ENCODE measurements around the gene SORCS2.

The SORCS2 gene

GRCh38 chr4:7472442-7473013 lies 280.2 kb downstream of the SORCS2 start:
- TF ChIP-seq, protein P1, sequence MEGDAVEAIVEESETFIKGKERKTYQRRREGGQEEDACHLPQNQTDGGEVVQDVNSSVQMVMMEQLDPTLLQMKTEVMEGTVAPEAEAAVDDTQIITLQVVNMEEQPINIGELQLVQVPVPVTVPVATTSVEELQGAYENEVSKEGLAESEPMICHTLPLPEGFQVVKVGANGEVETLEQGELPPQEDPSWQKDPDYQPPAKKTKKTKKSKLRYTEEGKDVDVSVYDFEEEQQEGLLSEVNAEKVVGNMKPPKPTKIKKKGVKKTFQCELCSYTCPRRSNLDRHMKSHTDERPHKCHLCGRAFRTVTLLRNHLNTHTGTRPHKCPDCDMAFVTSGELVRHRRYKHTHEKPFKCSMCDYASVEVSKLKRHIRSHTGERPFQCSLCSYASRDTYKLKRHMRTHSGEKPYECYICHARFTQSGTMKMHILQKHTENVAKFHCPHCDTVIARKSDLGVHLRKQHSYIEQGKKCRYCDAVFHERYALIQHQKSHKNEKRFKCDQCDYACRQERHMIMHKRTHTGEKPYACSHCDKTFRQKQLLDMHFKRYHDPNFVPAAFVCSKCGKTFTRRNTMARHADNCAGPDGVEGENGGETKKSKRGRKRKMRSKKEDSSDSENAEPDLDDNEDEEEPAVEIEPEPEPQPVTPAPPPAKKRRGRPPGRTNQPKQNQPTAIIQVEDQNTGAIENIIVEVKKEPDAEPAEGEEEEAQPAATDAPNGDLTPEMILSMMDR (IDR thresholded peaks at IDR 0.05; ENCODE audit: control insufficient read depth, insufficient read depth, low read depth, low read length, missing control alignments), result no peak
- H3K4me3 ChIP-seq (ENCODE audit: control insufficient read depth, low read depth, low read length), result no peak overlapping the region
- no peak for DNase-seq (ENCODE audit: low read depth)

DNA sequence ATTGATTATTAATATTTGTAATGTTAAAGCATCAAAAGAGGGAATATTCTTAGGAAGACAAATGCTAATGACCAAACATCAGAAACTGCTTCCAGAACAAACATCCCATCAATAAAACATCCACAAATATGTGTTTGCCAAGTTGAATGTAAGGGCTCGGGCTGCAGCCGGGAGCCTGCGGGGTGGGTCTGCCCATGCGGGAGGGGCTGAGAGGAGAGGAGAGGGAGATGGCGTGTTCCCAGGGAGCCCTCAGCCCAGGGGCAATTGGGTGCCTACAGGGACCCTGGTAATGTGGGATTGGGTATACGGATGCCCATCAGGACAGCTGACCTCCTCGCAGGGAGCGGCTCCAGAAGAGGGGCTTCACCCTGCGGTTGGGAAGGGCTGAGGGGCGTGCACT lies 280.7 kb downstream of the SORCS2 start:
- TF ChIP-seq, protein P1 (IDR thresholded peaks at IDR 0.05; ENCODE audit: control insufficient read depth, insufficient read depth, low read depth, low read length, missing control alignments), result no peak
- H3K4me3 ChIP-seq (ENCODE audit: control insufficient read depth, low read depth, low read length), result no peak overlapping the region
- no peak for DNase-seq (ENCODE audit: low read depth)

DNA sequence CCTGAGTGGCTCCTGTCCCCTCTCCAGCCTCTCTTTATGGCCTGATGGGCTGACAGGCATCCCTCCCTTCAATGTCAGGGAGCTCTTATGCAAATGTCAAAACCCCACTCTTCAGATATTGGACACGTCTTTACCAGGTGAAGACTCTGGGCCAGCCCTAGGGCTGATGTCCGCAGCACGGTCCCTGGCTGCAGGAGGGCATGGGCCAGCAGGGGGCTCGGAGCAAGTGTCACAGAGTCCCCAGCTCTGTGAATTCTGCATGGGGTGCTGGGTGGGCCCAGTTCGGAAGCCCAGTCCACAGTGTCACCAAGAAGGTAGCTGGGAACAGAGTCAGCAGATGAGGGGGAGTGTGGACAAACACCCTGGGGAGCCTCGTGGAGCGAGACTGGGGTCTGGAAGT lies 282.0 kb downstream of the SORCS2 start:
- TF ChIP-seq, protein P1 (IDR thresholded peaks at IDR 0.05; ENCODE audit: control insufficient read depth, insufficient read depth, low read depth, low read length, missing control alignments), result no peak
- H3K4me3 ChIP-seq (ENCODE audit: control insufficient read depth, low read depth, low read length), result no peak overlapping the region
- no peak for DNase-seq (ENCODE audit: low read depth)

- H3K4me3 ChIP-seq (ENCODE audit: control insufficient read depth, low read depth, low read length), result no peak overlapping the region
- TF ChIP-seq, protein P1 (IDR thresholded peaks at IDR 0.05; ENCODE audit: control insufficient read depth, insufficient read depth, low read depth, low read length, missing control alignments), result no peak
- DNase-seq (ENCODE audit: low read depth), result no peak
Measured at GRCh38 chr4:7475207-7475606, 282.9 kb downstream of the SORCS2 start.

GRCh38 chr4:7476820-7477219 lies 284.5 kb downstream of the SORCS2 start:
- TF ChIP-seq, protein P1 (IDR thresholded peaks at IDR 0.05; ENCODE audit: control insufficient read depth, insufficient read depth, low read depth, low read length, missing control alignments), result no peak
- no peak overlapping the region for H3K4me3 ChIP-seq (ENCODE audit: control insufficient read depth, low read depth, low read length)
- DNase-seq (ENCODE audit: low read depth), result no peak

- DNase-seq (ENCODE audit: low read depth), result no peak
- H3K4me3 ChIP-seq (ENCODE audit: control insufficient read depth, low read depth, low read length), result no peak overlapping the region
- TF ChIP-seq, protein P1 (IDR thresholded peaks at IDR 0.05; ENCODE audit: control insufficient read depth, insufficient read depth, low read depth, low read length, missing control alignments), result no peak
Measured at GRCh38 chr4:7477695-7478094, 285.4 kb downstream of the SORCS2 start.

DNA sequence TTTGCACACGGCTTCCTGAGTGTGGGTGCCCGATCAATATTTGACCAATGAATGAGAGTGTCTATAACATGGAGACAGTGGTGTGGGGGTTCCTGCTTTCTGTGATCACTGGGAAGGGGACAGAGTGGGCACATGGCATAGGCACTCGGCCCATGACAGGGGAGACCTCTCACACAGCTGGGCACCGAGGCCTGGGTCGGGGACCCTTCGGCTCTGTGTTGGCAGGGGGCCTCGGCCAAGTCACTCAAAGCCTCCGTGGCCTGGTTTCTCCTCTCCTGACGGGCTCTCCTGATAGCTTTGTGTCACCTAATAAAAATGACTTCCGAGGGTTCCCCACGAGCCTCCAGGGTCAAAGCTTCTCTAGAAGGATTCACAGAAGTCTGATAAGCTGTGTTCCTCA lies 286.3 kb downstream of the SORCS2 start:
- no peak overlapping the region for H3K4me3 ChIP-seq (ENCODE audit: control insufficient read depth, low read depth, low read length)
- no peak for DNase-seq (ENCODE audit: low read depth)
- TF ChIP-seq, protein P1 (IDR thresholded peaks at IDR 0.05; ENCODE audit: control insufficient read depth, insufficient read depth, low read depth, low read length, missing control alignments), result no peak
